Epidermal melanocyte (primary cell): Measurements from ENCODE around the gene CPT2.
A peak's percentile ranks its signal among the peaks of the same experiment; 100 is the strongest.

Source experiments
- DNase-seq: peaks from one replicate; pipeline ENCODE4 v3.0.0; 2011; ENCODE audit warnings: low spot score; ENCODE audit not compliant: insufficient read length

The CPT2 gene

DNA sequence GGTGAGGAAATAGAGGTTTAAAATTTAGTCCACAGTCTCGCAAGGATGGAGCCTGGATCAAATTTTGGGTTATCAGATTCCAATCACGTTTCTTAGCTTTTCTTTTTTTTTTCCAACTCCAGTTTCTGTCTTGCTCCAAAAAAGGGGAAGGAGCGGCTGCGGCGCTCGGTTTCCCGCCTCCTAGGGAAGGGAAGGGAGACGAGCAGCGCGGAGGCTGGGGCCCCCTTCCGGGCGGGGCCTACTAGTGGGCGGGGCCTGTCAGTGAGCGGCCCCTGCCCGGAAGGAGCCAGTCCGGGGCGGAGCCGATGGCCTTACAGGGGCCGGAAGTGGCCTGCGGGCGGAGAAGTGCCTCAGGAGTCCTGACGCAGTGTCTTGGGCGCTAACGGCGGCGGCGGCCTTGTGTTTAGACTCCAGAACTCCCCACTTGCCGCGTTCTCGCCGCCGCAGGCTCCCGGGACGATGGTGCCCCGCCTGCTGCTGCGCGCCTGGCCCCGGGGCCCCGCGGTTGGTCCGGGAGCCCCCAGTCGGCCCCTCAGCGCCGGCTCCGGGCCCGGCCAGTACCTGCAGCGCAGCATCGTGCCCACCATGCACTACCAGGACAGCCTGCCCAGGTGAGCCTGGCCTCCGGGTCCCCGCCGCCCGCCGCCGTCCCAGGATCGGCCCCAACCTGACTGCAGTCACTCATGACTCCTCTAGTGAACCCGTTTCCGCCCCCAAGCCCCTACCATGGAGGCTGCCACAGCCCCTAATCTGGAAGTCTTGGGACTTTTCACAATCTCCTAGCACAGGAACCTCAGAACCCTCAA, at the start of gene CPT2:
CPT2 (plus strand) TSS at position 340 of the 806 bp plus-strand sequence; CDS start at position 460, 120 bp downstream.
- DNase-seq = peak; percentile 94

GRCh38 chr1:53147174-53147573, 49.5 kb upstream of the CPT2 start:
- DNase-seq = no peak

DNA sequence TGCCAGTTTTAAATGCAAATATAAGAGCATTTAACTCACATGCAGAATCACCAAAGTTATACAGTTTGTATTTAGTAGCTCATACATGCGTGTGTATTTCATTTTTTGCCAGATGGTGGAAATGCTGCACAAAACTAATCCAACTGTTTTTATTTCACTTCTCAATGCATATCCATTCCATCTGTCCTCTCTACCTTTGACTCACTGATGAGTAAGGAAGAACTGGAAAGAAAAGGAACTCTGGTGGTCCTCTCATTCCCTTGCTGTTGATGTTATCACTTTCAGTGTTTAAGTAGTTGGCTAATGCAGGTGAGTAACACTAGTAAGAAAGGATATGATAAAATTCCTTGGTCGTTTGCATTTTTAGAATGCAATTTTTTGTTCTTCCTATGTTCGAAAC, 48.5 kb upstream of the CPT2 start:
- no peak for DNase-seq

- no peak for DNase-seq
Measured at GRCh38 chr1:53153752-53154151, 42.9 kb upstream of the CPT2 start.

- DNase-seq = no peak
Measured at GRCh38 chr1:53154859-53155438, 41.7 kb upstream of the CPT2 start.

DNA sequence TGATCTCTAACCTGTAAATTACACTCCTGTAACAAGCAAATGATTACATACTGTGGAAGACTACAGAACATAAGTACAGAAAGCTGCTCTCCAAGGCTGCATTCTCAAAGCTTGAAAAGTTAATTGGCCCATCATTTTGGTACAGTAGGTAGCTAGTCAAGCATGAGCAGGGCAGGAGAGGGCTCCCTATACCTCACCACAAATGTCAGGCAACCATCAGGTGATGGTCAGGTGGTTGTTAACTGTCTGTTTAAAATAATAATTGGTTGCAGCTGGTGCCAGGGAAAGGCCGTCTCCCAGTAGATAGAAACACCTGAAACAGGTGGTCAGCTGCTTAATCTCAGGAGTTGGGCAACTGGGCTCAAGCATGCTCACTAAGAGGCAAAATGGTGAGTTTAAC, 41.1 kb upstream of the CPT2 start:
- no peak for DNase-seq

DNA sequence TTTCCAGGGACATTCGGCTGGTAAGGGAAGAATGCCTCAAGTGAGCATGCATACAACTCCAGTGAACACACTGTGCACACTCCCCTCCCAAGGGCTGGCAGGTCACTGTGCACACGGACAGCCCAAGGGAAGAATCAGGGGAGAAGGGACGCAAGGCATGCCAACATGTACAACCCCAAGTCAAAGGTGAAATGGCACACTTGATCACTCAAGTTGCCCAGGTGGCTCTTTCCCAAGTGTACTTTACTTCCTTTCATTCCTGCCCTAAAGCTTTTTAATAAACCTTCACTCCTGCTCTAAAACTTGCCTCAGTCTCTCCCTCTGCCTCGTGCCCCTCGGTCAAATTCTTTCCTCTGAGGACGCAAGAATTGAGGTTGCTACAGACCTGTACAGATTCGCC, 40.7 kb upstream of the CPT2 start:
- DNase-seq = no peak

GRCh38 chr1:53156783-53157182, 39.8 kb upstream of the CPT2 start:
- DNase-seq = no peak

- DNase-seq = no peak
Measured at GRCh38 chr1:53158900-53159299, 37.7 kb upstream of the CPT2 start.

DNA sequence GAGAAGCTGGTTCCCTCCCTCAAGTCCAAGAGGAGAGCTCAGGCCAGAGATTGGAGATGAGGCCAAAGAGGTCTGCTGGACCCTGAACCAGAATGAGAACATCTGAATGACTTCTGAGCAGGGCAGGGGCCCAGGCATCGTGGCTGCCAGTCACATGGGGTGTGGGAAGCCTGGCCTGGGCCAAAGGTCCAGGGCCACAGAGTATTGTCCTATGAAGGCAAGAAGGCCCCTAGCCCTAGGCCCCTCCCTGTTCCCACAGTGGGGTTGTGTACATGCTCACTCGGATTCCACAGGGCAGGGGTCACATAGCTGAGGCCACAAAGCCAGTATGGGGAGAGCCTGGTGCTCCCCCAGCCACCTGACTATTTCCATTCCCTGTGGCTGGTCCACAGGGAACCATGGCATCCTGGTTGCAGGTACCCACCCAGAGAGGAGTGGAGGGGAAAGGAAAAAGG, 35.7 kb upstream of the CPT2 start:
- DNase-seq = no peak

DNA sequence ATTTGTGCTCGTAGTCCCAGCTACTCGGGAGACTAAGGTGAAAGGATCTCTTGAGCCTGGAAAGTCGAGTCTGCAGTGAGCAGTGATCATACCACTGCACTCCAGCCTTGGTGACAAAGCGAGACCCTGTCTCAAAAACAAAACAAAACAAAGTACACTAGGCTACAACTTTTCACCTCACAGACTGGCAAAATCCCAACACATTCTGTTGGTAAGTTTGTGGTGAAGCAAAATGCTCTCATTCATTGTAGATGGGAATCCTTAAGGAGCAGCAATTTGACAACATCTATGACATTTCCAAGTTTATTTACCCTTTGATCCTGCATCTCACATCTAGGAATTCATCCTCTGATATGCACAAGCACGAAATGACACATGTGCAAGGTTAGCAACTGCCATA, 34.0 kb upstream of the CPT2 start:
- DNase-seq = no peak

GRCh38 chr1:53163291-53163768, 33.3 kb upstream of the CPT2 start:
- no peak for DNase-seq

DNA sequence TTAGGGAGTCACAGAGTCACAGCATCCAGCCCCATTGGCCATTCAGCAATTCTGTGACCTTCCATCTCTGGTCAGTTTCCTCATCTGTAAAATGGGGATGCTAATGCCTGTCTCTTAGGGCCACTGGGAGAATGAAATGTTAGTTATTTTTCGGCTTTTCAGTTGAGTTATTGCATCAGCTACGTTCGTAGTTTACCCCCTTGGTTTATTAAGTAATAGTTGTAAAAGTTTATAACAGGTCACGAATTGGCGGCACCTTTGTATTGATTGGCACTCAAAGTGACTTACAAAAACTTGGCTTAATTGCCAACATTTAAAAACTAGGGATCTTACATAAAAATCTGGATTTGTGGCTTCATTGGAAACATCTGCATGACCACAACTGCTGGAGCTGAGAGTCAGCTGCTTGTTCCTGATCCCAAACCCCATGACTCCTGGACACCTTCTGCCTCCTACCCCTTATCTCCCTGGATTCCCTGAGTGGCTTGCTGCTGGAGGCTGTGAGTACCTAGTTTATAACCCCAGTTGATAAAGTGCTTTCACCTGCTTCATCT, 31.1 kb upstream of the CPT2 start:
- no peak for DNase-seq

- DNase-seq = no peak
Measured at GRCh38 chr1:53166366-53166765, 30.3 kb upstream of the CPT2 start.

DNA sequence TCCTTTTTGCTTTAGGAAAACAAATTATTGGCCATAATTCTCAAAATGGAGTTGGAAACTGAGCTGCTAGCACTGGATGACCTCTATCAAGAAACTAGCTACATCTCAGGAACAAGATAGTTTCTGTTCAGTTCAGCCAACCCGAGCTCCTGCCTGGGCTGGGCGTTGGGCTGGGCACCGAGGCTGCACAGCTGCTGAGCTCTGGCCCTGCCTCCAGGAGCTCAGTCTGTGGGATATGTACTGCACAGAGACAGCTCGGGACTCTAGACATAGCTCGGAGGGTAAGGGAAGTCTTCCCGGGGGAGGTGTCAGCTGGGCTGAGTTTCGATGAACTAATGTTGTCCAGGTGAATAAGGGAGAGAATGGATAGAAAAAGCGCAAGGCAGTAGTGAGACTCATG, 29.7 kb upstream of the CPT2 start:
- no peak for DNase-seq

- DNase-seq = peak; percentile 73
Measured at GRCh38 chr1:53172426-53173128, 24.0 kb upstream of the CPT2 start.

DNA sequence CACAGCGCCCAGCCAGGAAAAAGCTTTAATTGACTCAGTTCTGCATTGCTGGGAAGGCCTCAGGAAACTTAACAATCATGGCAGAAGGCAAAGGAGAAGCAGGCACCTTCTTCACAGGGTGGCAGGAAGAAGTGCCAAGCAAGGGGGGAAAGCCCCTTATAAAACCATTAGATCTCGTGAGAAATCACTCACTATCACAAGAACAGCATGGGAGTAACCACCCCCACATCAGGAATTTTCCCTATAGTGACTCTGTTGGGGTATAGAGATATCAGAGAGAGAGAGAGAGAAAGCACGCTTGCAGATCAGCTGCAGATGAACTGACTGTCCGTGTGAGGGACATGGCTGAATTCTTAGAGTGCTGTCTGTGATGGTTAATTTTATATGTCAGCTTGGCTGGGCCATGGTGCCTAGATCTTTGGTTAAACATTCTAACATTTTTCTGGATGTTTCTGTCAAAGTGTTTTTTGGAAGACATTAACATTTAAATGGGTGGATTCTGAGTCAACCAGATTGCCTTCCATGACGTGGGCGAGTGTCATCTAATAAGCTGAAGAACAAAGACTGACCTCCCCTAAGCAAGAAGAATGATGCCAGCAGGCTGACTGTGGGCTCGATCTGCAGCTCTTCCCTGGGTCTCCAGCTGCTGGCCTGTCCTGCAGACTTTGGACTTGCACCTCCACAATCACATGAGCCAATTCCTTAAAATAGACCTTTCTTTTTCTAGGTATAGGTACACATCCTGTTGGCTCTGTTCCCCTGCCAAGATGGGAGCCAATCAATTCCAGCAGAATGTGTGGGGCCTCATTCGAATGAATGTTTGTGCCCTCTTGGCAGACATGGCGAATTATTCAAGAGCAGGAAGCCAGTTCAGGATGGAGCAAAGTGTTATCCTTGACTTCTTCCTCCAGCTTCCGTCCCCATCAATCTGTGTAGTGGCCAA, 21.4 kb upstream of the CPT2 start:
- DNase-seq = no peak

DNA sequence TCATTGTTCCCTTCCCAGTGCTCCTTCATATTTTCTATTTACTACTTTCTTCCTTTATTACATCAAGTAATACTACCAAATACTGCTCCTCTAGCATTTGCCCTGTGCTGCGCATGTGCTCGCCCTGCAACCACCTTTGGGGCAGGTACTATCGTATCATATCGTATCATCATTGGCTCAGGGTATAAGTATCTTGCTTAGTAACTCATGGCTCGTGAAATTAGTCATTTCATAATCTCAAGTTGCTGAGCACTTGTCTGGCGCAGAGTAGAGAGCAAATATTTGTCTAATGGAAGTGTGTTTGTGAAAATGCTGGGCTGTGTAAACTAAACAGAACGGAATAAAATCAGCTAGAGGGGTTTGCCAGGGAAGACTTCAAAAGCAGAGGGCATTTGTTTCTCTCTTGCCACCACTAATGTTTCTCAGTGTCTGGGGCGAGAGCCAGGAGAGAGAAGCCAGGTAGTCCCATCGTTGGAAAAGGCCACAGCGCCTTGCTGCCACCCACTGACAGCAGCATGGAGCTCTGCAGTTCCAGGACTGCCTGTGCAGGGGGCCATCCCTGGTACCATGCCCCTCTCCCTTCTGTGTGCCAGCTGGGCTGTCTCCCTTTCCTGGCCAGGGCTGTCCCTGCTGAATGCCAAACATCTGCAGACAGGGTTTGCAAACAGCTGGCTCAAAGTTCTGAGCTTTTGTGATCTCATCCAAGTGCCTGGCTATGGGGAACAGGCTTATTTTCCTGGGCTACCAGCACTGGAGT, 20.0 kb upstream of the CPT2 start:
- no peak for DNase-seq

GRCh38 chr1:53180226-53180625, 16.4 kb upstream of the CPT2 start:
- no peak for DNase-seq

DNA sequence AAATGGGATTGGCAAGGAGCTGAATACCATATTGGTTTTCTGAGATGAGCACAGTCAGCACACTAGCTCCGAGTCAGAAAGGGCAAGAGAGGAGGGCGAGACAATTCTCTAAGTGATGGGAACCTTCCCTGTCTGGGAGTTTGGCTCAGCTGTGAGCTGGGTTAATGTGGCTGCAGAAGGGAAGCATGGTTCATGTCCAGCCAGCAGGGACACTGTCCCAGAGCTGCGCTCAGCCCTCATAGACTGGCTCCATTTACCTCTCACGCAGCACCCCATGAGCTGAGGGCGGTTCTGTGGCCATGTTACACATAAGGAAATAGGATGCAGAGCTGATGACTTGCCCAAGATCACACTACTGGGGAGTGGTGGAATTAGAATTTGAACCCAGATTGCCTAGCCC, 15.7 kb upstream of the CPT2 start:
- no peak for DNase-seq
